Cardiac muscle cell (in vitro differentiated cells and primary cell): Measurements from ENCODE around the gene TRIM4. TPM values are rescaled to one million over a fixed set of nuclear protein-coding genes. Genes with fewer than 3 reads are reported as not detected.
"Not testable (repeated sequence)": the region's sequence is repeated elsewhere in the genome, so short reads cannot be mapped to it uniquely, and the experiment has no call there.

Source experiments
- DNase-seq, 2 donors: peaks; one replicate each; pipeline versions ENCODE4 v3.0.0 to v3.0.0-alpha.2; 2010 to 2017; ENCODE audit warnings: low read depth in 1 of 2, low spot score in 1 of 2
- H3K27ac ChIP-seq: fragments of 200-600 bp; sonication (generic); 2 replicates; pipeline ENCODE4 v1.5.1; 2016
- H3K27me3 ChIP-seq: fragments of 200-600 bp; sonication (generic); 2 replicates; pipeline ENCODE4 v1.6.0; 2016; ENCODE audit warnings: control low read depth
- H3K36me3 ChIP-seq: fragments of 200-600 bp; sonication (generic); 2 replicates; pipeline ENCODE4 v1.5.1; 2016; ENCODE audit warnings: control low read depth
- H3K4me1 ChIP-seq: fragments of 200-600 bp; sonication (generic); 2 replicates; pipeline ENCODE4 v1.8.1; 2017; ENCODE audit warnings: low read depth, mild to moderate bottlenecking, mixed run types
- H3K4me3 ChIP-seq: fragments of 200-600 bp; sonication (generic); 2 replicates; pipeline ENCODE4 v1.5.1; 2016; ENCODE audit warnings: mild to moderate bottlenecking
- H3K9me3 ChIP-seq: fragments of 200-600 bp; sonication (generic); 2 replicates; pipeline ENCODE4 v1.5.1; 2017; ENCODE audit warnings: low read depth, mild to moderate bottlenecking, control low read depth
- polyA plus RNA-seq: library from polyadenylated mRNA; unstranded; fragments of >200 nt; fragmentation: Nextera tagmentation; extraction: Ambion mirVana; gene quantifications from 2 replicates; pipeline ENCODE4 v1.2.1, GENCODE V29; 2016
- total RNA-seq: library from RNA; depleted of rRNA; stranded (reverse); fragments of >200 nt; gene quantifications from 2 replicates; pipeline ENCODE4 v1.2.3, GENCODE V29; 2016
- TF ChIP-seq, protein P1 (sequence below): IDR thresholded peaks from 2 replicates; pipeline ENCODE4 v1.5.1; 2012; ENCODE audit warnings: low read depth, mild to moderate bottlenecking, low read length

Gene TRIM4
- total and polyA plus RNA-seq, 2 experiments from 2014 or later: 4.0 to 6.0 TPM

GRCh38 chr7:99893280-99893679, 26.1 kb downstream of the TRIM4 start:
- TF ChIP-seq, protein P1, sequence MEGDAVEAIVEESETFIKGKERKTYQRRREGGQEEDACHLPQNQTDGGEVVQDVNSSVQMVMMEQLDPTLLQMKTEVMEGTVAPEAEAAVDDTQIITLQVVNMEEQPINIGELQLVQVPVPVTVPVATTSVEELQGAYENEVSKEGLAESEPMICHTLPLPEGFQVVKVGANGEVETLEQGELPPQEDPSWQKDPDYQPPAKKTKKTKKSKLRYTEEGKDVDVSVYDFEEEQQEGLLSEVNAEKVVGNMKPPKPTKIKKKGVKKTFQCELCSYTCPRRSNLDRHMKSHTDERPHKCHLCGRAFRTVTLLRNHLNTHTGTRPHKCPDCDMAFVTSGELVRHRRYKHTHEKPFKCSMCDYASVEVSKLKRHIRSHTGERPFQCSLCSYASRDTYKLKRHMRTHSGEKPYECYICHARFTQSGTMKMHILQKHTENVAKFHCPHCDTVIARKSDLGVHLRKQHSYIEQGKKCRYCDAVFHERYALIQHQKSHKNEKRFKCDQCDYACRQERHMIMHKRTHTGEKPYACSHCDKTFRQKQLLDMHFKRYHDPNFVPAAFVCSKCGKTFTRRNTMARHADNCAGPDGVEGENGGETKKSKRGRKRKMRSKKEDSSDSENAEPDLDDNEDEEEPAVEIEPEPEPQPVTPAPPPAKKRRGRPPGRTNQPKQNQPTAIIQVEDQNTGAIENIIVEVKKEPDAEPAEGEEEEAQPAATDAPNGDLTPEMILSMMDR: no peak
- no peaks in the 10 kb centered on the region for H3K9me3 ChIP-seq

DNA sequence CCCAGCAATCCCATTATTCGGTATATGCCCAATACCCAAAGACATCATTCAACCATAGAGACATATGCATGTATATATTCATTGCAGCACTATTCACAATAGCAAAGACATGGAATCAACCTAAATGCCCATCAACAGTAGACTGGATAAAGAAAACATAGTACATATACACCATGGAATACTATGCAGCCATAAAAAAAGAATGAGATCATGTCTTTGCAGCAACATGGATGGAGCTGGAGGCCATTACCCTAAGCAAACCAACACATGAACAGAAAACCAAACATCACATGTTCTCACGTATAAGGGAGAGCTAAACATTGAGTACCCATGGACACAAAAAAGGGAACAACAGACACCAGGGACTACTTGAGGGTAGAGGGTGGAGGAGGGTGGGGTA, 29.0 kb downstream of the TRIM4 start:
- H3K4me1 ChIP-seq, H3K9me3 ChIP-seq, H3K27me3 ChIP-seq, H3K36me3 ChIP-seq, H3K27ac ChIP-seq, H3K4me3 ChIP-seq, DNase-seq: not testable (repeated sequence)

More at GRCh38 chr7:99893280-99893679, 26.1 kb downstream of the TRIM4 start:
- Histone ChIP-seq H3K36me3 (no peaks in the 10 kb centered on the region), H3K4me1 (no peaks in the 10 kb centered on the region), H3K4me3 (no peak overlapping the region), H3K27me3 (no peaks in the 10 kb centered on the region), H3K27ac (no peak overlapping the region)
- DNase-seq: no peak

GRCh38 chr7:99888366-99888765, 31.0 kb downstream of the TRIM4 start:
- H3K9me3 ChIP-seq, H3K27ac ChIP-seq, H3K36me3 ChIP-seq, H3K27me3 ChIP-seq, DNase-seq, H3K4me3 ChIP-seq, H3K4me1 ChIP-seq: not testable (repeated sequence)

- Histone ChIP-seq H3K9me3 (no peaks in the 10 kb centered on the region), H3K4me3 (no peak overlapping the region), H3K27me3 (no peaks in the 10 kb centered on the region), H3K27ac (no peak overlapping the region), H3K4me1 (no peaks in the 10 kb centered on the region), H3K36me3 (no peaks in the 10 kb centered on the region)
- DNase-seq: no peak
- TF ChIP-seq, protein P1: no peak
Measured at GRCh38 chr7:99881370-99881769, 38.0 kb downstream of the TRIM4 start.

DNA sequence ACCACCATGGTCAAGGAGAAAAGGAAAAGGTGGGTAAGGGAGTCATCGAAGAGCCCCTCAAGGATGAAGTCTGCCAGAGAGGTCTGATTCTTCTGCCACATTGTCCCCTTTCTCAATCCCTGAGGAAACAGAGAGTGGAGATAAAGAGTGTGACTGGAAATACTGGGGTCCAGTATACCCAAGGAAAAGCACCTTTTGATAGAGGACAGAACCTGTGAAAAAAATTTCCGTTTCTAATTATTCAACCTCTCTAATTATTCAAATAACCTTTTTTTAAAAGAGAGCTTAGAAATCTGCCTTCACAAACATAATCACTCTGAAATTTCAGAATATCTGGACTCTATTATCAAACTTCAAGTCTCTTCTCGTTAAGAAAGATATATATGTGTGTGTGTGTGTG, 42.4 kb downstream of the TRIM4 start, which contains the start of gene OR2AE1:
OR2AE1 (minus strand) TSS at position 101 of the 400 bp plus-strand sequence; CDS start at position 101, 0 bp downstream.
- no peaks in the 10 kb centered on the region for H3K9me3 ChIP-seq
- TF ChIP-seq, protein P1: no peak
- no peaks in the 10 kb centered on the region for H3K27me3 ChIP-seq
- no peak within 1 kb of the TSS for H3K27ac ChIP-seq
- no peak for DNase-seq
- no peaks in the 10 kb centered on the region for H3K36me3 ChIP-seq
- no peaks in the 10 kb centered on the region for H3K4me1 ChIP-seq
- no peak within 1 kb of the TSS for H3K4me3 ChIP-seq

GRCh38 chr7:99876491-99876890, 42.8 kb downstream of the TRIM4 start:
- Histone ChIP-seq H3K27ac (no peak overlapping the region), H3K27me3 (no peaks in the 10 kb centered on the region), H3K4me1 (no peaks in the 10 kb centered on the region), H3K9me3 (no peaks in the 10 kb centered on the region), H3K36me3 (no peaks in the 10 kb centered on the region), H3K4me3 (no peak overlapping the region)
- no peak for DNase-seq
- TF ChIP-seq, protein P1: no peak

DNA sequence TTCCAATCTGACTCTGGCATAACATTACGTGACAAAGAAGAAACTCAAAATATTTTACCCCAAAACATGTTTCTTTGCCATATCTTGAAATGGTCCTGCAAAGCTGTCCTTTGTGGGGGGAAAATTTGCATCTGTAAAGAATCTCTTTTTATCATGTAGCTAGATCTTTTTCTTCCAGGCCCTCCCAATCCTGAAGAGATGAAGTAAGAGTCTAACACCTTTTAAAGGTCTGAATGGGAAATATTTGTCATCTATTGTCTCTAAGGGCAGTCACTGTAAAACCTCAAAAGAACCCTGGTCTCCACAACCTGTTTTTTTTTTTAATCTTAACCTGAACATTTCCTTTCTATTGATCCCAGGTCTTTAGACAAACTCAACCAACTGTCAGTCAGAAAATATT, 51.1 kb downstream of the TRIM4 start:
- H3K27ac ChIP-seq: no peak overlapping the region
- DNase-seq: no peak
- no peaks in the 10 kb centered on the region for H3K36me3 ChIP-seq
- H3K4me3 ChIP-seq: no peak overlapping the region
- H3K27me3 ChIP-seq: no peaks in the 10 kb centered on the region
- TF ChIP-seq, protein P1: no peak
- no peaks in the 10 kb centered on the region for H3K9me3 ChIP-seq
- no peaks in the 10 kb centered on the region for H3K4me1 ChIP-seq

- H3K27ac ChIP-seq, H3K36me3 ChIP-seq, DNase-seq, H3K27me3 ChIP-seq, H3K4me1 ChIP-seq, H3K9me3 ChIP-seq, H3K4me3 ChIP-seq: not testable (repeated sequence)
Measured at GRCh38 chr7:99867477-99867876, 51.9 kb downstream of the TRIM4 start.
